ENCODE data around the gene SMNDC1. TPM values are rescaled to one million over a fixed set of nuclear protein-coding genes. Genes with fewer than 3 reads are reported as not detected.

Gene SMNDC1
- total RNA-seq, 2 donors from 2014 or later, result 8.0 to 11.0 TPM

DNA sequence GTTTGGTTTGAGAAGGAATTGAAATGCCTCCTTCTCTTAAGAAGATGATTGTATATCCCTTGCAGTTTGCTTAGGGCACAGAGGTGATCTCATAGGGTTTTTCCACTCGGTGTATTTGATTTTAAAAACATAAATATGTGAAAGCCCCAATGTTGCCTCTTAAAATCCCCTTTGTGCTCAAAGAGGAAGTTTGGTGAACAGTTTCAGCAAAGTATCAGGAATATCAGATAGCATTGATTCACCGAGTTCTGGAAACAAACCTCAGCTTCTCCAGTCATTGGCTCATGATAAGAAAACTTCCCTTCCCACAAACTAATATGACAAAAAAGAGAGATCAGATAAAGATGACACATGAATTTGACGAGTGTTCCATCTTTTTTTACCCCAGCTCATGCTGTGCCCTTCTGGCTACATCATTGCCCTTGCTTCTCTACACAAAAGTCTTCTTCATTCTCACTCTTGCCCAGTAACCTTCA lies 20.1 kb upstream of the SMNDC1 start:
- Histone ChIP-seq H3K36me3 (no peaks in the 10 kb centered on the region), H3K4me1 (replicated peaks) (no peaks in the 10 kb centered on the region), H3K27me3 (replicated peaks; ENCODE audit: insufficient read depth) (no peaks in the 10 kb centered on the region), H3K27ac (no peak overlapping the region), H3K9me3 (no peaks in the 10 kb centered on the region), H3K4me3 (no peak overlapping the region)
- intact Hi-C loops (cut with DNase I), result no loop called here
- WGBS, result 37% methylated on average over 3 of the region's 3 CpGs
- TF ChIP-seq POLR2A (IDR thresholded peaks at IDR 0.05) (no peak), POLR2AphosphoS5 (IDR thresholded peaks at IDR 0.05) (no peak)
- TF ChIP-seq, protein P1, sequence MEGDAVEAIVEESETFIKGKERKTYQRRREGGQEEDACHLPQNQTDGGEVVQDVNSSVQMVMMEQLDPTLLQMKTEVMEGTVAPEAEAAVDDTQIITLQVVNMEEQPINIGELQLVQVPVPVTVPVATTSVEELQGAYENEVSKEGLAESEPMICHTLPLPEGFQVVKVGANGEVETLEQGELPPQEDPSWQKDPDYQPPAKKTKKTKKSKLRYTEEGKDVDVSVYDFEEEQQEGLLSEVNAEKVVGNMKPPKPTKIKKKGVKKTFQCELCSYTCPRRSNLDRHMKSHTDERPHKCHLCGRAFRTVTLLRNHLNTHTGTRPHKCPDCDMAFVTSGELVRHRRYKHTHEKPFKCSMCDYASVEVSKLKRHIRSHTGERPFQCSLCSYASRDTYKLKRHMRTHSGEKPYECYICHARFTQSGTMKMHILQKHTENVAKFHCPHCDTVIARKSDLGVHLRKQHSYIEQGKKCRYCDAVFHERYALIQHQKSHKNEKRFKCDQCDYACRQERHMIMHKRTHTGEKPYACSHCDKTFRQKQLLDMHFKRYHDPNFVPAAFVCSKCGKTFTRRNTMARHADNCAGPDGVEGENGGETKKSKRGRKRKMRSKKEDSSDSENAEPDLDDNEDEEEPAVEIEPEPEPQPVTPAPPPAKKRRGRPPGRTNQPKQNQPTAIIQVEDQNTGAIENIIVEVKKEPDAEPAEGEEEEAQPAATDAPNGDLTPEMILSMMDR (IDR thresholded peaks at IDR 0.05), result no peak
- no peak for DNase-seq (ENCODE audit: low spot score)

DNA sequence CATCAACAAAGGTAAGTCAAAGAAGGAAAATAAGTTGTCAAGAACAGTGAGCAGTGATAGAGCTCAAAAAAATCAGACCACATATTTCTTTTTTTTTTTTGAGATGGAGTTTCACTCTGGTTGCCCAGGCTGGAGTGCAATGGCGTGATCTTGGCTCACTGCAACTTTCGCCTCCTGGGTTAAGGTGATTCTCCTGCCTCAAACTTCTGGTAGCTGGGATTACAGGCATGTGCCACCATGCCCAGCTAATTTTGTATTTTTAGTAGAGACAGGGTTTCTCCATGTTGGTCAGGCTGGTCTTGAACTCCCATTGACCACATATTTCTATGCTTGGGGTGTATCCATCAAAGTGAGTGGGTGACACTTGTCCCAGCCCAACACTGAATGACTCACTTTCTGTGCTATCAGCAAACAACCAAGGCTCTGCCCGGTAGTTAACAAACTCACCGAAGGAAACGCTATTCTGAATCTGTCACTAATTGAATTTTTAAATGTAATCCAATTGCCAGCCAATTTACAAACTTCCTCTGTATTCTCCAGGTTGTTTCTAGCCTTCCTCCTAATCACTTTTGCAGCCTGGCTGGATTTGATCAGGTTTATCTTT lies 19.6 kb upstream of the SMNDC1 start:
- H3K27me3 ChIP-seq (replicated peaks; ENCODE audit: insufficient read depth), result no peaks in the 10 kb centered on the region
- intact Hi-C loops (cut with DNase I), result no loop called here
- H3K4me3 ChIP-seq, result no peak overlapping the region
- H3K27ac ChIP-seq, result no peak overlapping the region
- DNase-seq (ENCODE audit: low spot score), result no peak
- no peak for TF ChIP-seq POLR2AphosphoS5 (IDR thresholded peaks at IDR 0.05)
- no peak for TF ChIP-seq POLR2A (IDR thresholded peaks at IDR 0.05)
- TF ChIP-seq, protein P1 (IDR thresholded peaks at IDR 0.05), result no peak
- H3K4me1 ChIP-seq (replicated peaks), result no peaks in the 10 kb centered on the region
- 68% methylated on average over 5 of the region's 5 CpGs for WGBS
- H3K36me3 ChIP-seq, result no peaks in the 10 kb centered on the region
- H3K9me3 ChIP-seq, result no peaks in the 10 kb centered on the region

DNA sequence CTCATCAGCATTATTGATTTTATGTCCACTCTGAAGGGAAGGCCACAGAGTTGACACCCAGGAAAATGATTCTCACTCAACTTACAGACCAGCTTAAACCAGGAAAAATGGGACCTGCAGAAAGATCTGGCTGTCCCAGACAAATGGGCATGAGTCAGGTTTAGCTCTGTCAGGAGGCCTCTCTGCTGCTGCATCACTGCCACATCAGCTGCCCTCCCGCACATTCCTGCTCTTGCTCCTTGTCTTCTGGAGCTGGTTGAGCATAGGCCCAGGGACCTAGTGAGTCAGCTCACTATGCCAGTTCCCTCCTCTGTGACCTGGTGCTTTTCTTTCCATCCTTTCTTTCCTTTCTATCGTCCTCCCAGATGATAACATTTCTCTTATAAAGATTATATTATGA lies 18.8 kb upstream of the SMNDC1 start:
- TF ChIP-seq, protein P1 (IDR thresholded peaks at IDR 0.05), result no peak
- no peak for TF ChIP-seq POLR2A (IDR thresholded peaks at IDR 0.05)
- no peak for TF ChIP-seq POLR2AphosphoS5 (IDR thresholded peaks at IDR 0.05)
- intact Hi-C loops (cut with DNase I), result no loop called here
- H3K36me3 ChIP-seq, result no peaks in the 10 kb centered on the region
- H3K9me3 ChIP-seq, result no peaks in the 10 kb centered on the region
- 66% methylated on average over 2 of the region's 2 CpGs for WGBS
- no peak for DNase-seq (ENCODE audit: low spot score)
- H3K4me1 ChIP-seq (replicated peaks), result no peaks in the 10 kb centered on the region
- H3K27ac ChIP-seq, result no peak overlapping the region
- H3K4me3 ChIP-seq, result no peak overlapping the region
- H3K27me3 ChIP-seq (replicated peaks; ENCODE audit: insufficient read depth), result no peaks in the 10 kb centered on the region

DNA sequence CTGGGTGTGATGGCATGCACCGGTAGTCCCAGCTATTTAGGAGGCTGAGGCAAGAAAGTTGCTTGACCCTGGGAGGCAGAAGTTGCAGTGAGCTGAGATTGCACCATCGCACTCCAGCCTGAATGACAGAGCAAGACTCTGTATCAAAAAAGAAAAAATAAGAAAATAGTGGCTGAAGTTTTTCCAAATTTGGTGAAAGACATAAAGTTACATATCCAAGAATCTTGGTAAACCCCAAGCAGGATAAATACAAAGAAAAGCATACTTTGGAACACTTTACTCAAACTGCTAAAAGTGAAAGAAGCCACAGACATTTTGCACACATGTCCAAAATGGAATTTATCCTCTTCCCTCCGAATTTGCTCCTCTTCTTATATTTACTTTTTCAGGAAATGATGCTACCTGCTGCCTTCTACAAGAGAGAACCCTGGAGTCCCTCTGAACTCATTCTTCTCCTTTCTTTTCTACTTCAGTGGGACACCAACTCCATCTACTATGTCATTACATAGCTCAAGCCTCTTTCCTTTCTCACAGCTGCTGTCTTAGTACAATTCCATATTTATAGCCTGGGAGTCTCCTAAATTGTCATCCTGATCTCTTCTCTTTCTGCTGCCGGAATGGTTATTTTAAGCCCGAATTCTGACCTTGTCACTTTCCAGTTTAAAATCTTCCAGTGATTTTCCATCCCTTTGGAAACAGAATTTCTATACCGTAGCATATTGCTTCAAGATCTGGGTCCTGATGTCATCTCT lies 17.3 kb upstream of the SMNDC1 start:
- Histone ChIP-seq H3K36me3 (no peaks in the 10 kb centered on the region), H3K27ac (no peak overlapping the region), H3K9me3 (no peaks in the 10 kb centered on the region), H3K27me3 (replicated peaks; ENCODE audit: insufficient read depth) (no peaks in the 10 kb centered on the region), H3K4me3 (no peak overlapping the region), H3K4me1 (replicated peaks) (no peaks in the 10 kb centered on the region)
- intact Hi-C loops (cut with DNase I), result no loop called here
- WGBS, result 91% methylated on average over 6 of the region's 6 CpGs
- no peak for TF ChIP-seq POLR2A (IDR thresholded peaks at IDR 0.05)
- TF ChIP-seq, protein P1 (IDR thresholded peaks at IDR 0.05), result no peak
- no peak for TF ChIP-seq POLR2AphosphoS5 (IDR thresholded peaks at IDR 0.05)
- no peak for DNase-seq (ENCODE audit: low spot score)
